ENCODE measurements around the gene SHROOM2.

SHROOM2 gene

DNA sequence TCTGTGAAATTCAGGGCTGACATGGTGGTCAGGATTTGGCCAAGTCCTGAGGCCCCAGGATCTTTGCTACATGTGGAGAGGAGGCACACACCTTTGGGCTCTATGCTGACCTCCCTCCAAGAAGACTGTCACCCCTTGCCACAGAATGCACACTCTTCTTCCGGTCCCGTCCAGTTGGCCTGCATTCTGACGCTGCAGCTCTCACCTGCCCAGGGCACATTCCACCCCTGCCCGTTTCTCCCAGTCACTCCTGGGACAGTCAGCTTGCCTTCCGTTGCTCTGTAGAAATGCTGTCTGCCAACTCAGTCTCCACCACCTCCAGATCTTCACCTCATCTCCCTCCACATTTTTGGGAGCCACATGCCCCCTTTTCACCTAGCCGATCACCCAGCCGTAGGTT is 76.7 kb downstream of the SHROOM2 start:
- no peak for DNase-seq (ENCODE audit: low read depth)

DNA sequence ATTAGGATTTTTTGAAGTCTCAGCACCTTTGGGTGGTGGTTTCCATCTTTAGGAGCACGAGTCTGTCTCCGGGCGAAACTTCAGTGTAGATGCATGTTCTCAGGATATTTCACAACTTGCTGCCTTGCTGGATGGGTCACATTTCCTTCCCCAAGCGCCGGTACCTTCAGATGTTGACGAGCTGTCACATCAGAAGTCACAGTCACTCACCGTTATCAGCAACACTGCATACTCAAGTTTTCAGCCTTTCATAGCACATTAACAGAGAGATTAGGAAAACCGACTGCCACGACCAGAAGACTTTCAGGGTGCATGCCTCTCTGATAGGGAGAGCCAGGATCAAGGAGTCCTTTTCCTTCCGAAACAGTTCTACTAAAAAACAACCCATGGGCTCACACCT is 77.8 kb downstream of the SHROOM2 start:
- DNase-seq (ENCODE audit: low read depth), result no peak

DNA sequence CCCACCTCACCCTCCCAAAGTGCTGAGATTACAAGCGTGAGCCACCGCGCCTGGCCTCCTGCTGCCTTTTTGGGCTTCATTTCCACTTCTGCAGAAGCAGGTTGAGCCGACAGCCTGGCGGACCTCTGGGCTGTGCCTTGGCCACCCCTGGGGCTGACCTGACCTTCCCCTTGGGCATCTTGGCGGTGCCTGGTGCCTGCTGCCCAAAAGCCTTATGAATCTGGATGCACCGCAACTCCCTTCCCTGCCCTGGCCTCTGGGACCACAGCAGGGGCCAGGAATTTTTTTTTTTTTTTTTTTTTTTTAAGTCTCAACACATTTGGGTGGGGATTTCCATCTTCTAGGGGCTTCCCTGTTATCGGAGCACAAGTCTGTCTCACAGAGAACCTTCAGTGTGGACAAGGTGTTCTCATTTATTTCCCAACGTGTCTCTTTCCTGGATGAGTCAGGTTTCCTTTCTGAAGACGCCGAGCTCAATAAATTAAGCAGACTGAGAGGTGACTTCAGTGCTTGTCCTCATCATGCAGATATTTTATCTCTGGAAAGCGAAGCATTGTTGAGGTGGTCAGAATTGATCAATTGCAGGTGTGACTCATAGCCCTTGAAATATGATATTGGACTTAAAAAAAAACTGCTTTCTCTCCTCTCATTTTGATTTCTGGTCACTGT is 79.7 kb downstream of the SHROOM2 start:
- no peak for DNase-seq (ENCODE audit: low read depth)

DNA sequence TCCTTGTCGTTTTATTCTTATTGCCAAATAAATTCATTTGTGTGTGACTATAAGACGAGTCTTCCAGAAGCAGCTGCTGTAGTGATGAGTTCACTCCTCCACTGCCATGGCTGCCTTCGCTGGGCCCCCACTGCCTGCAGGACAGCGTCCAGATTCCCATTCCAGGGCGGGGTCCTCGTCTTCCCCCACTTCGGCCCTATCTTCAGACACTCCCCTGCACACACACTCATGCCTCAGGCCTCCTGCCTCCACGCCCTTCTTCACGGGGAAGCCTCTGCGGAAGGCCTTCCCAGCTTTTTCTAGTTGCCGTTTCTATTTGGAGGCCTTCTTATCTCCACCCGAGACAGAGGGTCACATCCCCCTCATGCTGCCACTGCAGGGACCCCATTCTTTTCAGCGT is 80.4 kb downstream of the SHROOM2 start:
- DNase-seq (ENCODE audit: low read depth), result no peak

DNA sequence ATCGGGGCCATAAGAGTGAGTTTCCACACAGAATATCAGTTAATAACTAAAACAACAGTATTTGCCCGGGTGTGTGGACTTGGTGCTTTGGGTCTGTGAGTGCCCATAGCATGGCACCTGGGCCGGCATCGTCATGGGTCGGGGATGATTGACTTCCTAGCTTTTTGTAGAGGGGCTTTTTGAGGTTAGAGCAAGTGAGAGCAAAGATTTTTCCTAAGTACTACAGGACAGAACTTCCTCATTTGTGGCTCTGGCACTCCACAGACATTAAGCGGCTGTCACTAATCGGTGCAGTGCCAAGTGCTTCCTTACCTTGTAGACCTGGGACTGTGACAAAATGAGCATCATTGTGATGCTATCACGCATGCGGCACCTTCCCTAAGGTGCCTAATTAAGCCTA is 81.0 kb downstream of the SHROOM2 start:
- DNase-seq (ENCODE audit: low read depth), result no peak

DNA sequence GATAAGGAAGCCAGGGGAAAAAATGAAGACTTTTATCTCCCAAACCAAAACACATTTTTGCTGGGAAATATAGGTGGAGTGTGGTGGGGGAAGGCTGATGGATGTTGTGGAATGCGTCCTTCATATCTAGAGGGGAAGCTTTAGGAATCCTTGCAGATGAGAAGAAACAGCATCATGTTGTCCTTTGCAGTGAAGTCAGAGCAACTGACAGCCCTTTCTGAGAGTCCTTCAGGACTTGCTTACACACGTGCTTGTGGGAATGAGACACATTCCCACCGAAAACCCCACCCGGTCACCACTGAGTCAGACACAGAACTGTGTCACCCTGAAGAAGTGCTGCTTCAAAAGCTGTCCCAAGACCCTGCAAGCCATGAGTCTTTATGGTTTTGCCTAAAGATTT is 81.5 kb downstream of the SHROOM2 start:
- DNase-seq (ENCODE audit: low read depth), result no peak

DNA sequence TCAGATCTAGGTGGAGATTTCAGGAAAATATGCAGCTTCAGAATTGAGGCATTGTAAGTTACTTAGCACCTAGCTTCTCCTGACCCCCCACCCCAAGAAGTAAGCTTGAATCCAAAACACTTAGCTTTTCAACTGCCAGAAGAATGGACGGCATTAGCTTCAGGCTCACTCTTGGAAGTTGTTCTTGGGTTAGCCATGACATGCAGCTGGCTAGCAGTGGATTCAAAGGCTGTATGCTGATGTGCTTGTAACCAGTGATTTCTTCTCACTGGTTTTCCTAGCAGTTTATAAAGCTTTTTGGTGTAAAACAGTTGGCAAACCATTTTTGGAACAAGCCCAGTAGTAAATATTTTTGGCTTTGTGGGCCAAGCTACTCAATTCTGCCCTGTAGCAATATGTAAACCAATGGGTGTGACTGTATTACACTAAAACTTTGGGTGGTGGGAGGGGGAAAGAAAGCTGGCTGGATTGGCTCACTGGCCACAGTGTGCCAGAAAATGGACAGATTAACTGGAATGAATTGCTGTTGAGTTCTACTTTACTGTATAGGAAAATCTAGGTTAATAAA is 85.6 kb downstream of the SHROOM2 start:
- no peak for DNase-seq (ENCODE audit: low read depth)

DNA sequence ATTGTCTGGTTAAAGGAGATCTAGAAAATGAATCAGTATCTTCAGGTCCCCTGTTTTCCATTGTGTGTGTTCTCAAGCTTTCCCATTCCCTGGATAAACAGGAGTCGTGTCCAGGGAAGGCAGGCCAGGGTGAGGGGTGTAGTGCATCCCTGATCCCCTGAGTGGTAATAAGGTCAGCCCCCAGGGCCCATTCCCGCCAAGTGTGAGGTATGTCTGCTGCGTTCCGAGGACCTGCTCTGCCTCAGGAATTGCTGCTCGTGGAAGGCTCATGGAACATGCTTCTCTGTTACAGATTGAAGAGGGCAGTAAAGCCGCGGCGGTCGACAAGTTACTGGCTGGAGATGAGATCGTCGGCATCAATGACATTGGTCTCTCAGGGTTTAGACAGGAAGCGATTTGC is 87.1 kb downstream of the SHROOM2 start:
- DNase-seq (ENCODE audit: low read depth), result no peak

DNA sequence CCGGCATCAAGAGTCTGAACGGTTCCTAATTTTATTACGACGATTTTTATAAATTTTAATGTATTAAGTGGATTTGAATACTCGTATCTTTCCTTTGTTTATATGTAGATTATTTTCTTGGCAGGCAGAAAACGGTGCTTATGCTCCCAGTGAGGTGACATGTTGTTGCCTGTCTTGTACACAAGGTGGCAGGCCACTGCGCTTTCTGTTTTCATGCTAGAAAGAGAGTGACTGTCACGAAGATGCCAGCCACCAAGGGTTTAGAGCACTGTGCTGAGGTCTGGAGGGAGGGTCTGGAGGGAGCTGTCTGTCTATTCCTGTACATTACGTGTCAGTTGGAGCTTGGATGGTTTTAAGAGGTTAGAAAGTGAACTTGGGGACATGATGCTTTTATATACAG is 87.7 kb downstream of the SHROOM2 start:
- DNase-seq (ENCODE audit: low read depth), result no peak

DNA sequence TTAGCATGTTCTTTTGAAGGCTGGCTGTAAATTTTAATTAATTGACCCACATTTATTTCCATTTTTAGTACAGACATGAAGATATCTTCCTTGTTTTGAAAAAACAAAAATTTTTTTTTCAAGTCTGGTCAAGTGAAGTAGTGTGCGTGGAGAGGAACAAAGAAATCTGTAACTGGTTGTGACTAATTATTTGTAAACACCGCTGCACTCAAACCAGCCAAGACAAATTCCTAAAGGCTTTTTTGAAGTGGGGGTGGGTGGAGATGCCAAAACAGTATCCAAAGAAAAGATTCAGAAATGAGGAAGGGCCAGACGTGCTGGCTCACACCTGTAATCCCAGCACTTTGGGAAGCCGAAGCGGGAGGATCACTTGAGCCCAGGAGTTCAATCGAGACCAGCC is 88.3 kb downstream of the SHROOM2 start:
- no peak for DNase-seq (ENCODE audit: low read depth)

DNA sequence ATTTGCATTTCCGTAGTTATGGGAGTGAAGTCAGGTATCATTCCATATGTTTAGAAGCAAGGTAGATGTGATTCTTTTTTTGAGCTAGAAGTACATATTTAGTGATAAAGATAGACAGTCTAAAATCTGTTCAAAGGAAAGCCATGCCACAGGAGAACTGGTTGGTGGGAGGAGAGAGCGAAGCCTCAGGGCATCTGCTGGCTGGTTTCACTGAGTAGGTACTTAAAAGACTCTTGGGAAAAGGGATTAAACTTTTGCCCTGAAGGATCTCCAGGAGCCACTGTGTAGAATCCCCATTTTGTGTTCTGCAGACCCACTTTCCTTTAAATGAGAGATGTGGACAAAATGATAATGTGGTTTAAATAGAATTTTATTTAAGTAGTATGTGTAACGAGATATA is 89.6 kb downstream of the SHROOM2 start:
- no peak for DNase-seq (ENCODE audit: low read depth)

DNA sequence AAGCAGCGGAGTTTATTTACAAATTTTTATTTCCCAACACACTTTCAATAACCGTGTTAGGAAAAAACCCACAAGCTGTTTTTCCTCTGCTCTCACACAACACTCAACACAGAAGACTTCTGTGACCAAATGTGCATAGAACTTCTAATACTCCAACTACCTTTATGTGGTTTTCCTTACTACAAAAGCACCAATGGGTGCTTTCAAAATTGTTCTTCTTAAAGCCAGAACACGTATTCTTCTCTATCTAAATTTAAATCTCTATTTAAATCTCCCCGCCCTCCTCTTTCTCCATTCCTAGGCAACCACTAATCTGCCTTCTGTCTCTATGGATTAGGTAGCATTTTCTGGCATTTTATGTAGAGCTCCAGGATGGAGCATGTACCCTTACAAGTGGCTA is 90.0 kb downstream of the SHROOM2 start:
- DNase-seq (ENCODE audit: low read depth), result no peak

DNA sequence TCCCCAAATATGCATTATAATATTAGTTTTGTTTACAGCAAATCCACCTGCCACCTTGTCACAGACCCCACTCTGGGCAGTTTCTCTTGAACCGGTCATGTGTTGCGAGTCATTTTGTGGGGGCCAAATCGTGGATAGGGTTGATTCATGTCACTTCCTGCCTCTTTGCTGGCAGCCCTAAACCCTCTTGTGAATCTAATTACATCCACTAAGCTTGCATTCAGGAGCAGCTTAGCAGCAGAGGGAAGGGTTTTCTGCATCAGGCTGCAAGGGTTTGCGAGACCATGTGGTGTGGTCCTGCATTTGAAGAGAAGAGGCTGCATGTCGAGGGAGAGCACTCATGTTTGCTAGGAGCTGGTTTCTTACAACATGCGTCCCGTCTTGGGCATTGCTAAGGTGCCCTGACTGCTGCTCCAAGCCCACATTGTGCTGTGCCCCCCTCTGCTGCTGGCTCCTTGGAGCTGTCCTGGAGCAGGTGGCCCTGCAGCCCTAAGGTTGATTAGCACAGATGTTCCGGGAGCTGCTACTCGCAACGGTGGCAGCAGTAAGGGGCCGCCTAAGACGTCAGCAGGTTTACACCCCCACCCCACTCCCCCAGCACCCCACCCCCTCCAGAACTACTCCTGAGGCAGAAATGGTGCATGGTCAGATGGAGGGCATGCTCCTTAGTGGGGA is 92.1 kb downstream of the SHROOM2 start:
- DNase-seq (ENCODE audit: low read depth), result no peak

DNA sequence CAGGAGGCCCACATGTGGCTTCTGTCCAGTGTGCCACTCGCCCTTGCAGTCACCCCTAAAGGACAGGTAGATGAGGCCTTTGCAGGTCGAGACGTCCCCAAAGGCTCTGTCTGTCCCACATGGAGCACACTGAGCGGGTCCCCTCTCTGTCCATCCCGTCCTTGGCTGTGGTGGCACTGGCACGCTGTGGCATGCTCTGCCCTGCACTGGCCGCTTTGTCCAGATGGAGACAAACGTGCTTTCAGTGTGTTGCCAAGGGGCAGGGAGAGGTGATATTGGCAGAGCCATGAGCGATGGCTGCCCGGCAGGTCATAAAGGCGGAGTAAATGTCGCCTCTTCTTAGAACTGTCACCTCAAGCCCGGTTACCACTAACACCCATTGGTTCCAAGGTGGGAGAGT is 94.0 kb downstream of the SHROOM2 start:
- no peak for DNase-seq (ENCODE audit: low read depth)

DNA sequence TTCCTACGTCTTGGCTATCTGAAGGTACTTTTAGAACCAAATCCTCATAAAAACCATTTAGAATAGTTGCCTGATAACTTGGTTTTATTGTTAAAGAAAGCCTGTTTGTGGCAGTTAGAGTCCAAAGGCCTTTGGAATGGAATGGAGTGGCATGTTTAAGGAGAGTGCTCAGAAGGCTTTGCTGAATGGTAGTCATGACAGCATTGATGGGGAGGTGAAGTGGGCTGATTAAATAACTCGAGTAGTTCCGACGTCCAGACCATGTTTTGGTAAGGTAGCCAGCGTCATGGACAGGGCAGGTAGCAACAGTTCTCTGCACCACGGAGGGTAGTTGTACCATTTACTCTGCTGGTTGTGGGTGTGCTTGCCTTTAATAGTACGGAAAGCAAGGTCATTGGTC is 94.6 kb downstream of the SHROOM2 start:
- no peak for DNase-seq (ENCODE audit: low read depth)

DNA sequence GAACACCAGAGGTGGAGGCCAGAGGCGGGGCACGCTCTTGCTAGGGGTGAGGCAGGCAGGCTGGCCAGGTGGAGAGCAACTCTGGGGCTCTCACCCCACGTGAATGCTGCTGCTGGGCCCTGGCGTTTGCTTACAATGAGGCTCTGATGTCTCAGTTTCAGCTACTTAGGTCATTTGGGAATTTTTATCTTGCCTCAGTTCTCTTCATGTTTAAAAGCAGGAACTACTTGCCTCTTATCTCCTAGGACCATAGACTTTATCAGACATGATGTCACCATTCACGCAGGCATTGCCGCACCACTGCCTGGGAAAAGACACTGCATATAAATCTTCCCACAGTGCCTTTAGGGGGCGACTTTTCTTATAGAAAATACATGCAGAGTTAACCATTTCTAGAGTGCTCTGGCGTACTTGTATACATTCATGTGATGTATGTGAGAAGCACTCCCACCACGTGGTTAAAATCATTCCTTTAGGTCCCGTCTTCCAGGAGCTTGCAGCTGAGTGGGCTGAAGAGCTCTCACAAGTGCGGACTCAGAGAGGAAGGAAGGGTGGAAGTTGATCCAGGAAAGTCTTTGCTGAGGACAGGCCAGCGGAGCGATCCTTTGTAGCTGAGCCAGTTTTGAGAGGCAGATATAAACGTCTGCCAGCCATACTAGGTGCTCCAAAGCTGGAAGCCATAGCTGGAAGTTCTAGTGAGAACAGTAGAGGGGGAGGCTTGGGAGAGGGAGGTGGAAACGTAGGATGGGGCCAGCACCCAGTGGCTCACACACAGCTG is 96.6 kb downstream of the SHROOM2 start:
- DNase-seq (ENCODE audit: low read depth), result no peak

DNA sequence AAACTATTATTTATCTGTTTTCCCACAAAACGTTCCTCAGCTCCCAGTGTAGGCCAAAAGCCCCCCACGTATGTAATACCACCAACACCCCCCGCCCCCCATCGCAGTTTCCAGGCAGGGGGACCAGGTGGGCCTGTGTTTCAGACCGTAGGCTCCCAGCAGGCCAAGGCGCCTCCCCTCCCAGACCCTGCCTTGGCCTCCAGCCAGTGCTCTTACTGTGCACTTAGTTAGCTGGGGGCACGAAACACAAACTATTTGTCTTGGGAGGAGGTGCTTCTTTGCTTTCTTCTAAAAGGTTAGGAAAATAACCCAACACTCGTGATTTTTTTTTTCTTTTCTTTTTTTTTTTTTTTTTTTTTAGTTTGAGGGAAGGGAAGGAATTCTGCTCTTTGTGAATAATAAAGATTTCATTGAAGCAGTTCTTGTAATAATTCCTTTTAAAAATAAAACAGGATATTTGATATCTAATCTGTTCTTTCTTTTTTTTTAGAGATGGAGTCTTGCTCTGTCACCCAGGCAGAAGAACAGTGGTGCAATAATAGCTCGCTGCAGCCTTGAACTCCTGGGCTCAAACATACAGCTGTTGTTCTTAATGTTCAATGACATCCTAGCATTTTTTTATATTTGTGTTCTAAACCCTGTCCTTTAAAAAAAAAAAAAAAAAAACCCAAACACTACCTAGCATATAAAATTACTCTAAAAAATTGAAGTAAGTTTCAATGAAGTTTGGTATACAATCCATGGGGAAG is 98.0 kb downstream of the SHROOM2 start:
- no peak for DNase-seq (ENCODE audit: low read depth)

DNA sequence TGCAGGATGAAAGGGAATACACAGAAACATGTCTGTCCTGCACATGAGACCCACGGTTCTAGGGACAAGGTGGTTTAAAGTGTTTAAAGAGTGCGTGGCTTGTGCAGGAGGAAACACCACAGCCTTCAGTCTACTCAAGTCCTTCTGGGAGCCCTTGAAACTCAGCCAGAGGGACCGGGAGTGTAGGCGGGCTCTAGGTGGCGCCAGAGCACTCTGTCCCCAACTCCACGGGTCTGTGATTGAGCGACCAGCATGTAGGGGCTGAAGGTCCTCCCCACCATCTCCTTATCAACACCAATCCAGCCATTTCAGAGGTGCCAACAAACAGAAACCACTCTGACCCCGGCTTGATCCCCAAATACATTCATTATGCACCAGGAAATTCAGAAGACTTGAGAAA is 98.9 kb downstream of the SHROOM2 start:
- DNase-seq (ENCODE audit: low read depth), result peak; percentile 15

DNA sequence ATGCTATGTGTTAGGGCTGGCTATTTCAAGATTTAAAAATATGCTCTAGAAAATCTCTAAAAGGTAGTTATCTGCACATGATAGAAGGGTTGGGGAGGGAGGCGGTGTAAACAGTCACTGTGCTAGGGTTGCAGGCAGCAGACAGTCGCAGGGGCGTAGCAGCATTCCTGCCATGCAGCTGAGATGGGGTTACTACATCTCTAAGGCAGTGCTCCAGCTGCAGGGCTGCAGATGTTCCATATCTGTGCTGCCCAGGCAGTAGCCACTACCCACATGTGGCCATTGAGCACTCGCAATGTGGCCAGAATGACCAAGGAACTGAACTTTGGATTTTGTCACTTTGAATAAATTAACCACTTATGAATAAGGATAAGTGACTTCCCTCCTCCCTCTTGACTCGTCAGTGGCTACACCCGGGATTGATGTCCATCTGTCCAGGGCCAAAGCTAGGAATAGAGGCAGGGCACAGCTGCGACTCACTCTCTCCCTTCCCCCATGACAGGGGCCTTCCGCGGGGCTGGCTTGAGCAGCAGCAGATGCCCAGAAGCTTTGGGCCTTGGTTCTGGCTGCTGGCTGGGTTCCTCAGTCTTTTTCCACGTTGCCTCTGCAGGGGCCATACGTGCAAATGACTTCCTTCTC is 101.5 kb downstream of the SHROOM2 start:
- DNase-seq (ENCODE audit: low read depth), result no peak

DNA sequence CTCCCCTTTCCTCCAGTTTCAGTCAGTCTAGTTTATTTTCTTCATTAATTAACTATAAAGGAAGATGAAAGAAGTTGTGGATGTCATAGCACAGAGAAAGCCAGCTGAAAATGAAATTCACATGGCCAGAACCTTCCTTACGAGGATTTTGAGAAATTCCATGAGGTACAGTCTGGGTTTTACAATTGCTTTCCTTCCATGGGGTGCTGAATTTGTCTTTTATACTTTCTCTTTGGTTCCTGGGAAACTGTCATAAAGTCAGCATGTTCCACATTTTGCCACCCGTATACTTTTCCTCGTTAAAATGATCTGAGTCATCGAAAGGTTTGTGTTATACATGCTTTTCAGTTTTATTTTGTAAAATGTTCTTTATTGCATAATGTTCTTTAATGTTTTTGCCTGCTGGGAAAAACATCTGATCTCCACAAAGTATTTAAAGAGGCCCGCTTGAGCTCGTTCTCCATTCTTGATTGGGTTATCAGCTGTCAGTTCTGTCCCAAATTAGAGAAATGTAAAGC is 102.8 kb downstream of the SHROOM2 start:
- DNase-seq (ENCODE audit: low read depth), result no peak

DNA sequence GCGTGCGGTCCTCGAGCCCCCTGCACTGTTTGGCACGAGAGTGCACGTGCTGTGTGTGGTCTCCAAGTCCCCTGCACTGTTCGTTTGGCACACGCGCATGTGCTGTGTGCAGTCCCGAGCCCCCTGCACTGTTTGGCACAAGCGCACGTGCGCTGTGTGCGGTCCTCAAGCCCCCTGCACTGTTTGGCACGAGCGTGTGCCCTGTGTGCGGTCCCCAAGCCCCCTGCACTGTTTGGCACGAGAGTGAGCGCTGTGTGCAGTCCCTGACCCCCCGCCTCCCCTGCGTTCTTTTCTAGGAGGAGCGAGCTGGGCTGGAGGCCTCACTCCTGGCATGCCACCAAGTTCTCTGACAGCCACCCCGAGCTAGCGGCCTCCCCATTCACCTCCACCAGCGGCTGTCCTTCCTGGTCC is 104.5 kb downstream of the SHROOM2 start:
- no peak for DNase-seq (ENCODE audit: low read depth)

Measured in GM04504 (cell line).